Mesenteric fat pad (tissue), 1 donor: ENCODE data around the gene CFD. TPM values are rescaled to one million over a fixed set of nuclear protein-coding genes. Genes with fewer than 3 reads are reported as not detected.

Experiments used
- DNase-seq: peaks from one replicate; pipeline ENCODE4 v3.0.0-alpha.2; 2020; ENCODE audit warnings: low spot score
- microRNA-seq: library from miRNA; unstranded; fragments of <30 nt; microRNA quantifications from one replicate; pipeline ENCODE4 v1.2.0, GENCODE V29; 2020; ENCODE audit warnings: borderline number of aligned reads
- total RNA-seq: library from RNA; stranded (reverse); fragmentation: NEBNext Ultra II Directional; extraction: Animal tissue kit (Norgen Biotek cat#: 25700); gene quantifications from one replicate; pipeline ENCODE4 v1.2.1, GENCODE V29; 2021
- donor health status: DM: yes; HTN: yes; CAD: no.

Gene CFD
- total RNA-seq, 1 donor from 2014 or later = 1,010 TPM

GRCh38 chr19:903266-903797, 43.9 kb downstream of the CFD start:
- no peak for DNase-seq

GRCh38 chr19:904545-904944, 45.1 kb downstream of the CFD start:
- DNase-seq = no peak

- no peak for DNase-seq
Observed at GRCh38 chr19:906480-906879, 47.0 kb downstream of the CFD start.

- no peak for DNase-seq
Observed at GRCh38 chr19:907183-907853, 47.9 kb downstream of the CFD start.

GRCh38 chr19:911197-912033, 52.0 kb downstream of the CFD start:
- no peak for DNase-seq

GRCh38 chr19:912181-913079, 53.0 kb downstream of the CFD start:
- DNase-seq = no peak

Small RNAs within 50 kb of the gene (microRNA-seq; reads per million reads assigned to microRNA genes)
- gene MIR3187 = not detected

Other genes starting within 250 kb of the CFD start
- gene POLRMT, start 226.1 kb upstream of the CFD start, total RNA-seq = 36.9 TPM
- gene FGF22, start 219.8 kb upstream of the CFD start, total RNA-seq = 0.22 TPM
- gene RNF126, start 196.4 kb upstream of the CFD start, total RNA-seq = 37.3 TPM
- gene FSTL3, start 183.3 kb upstream of the CFD start, total RNA-seq = 193 TPM
- gene PRSS57, start 164.2 kb upstream of the CFD start, total RNA-seq = not detected
- 212 TPM for gene PALM, start 150.7 kb upstream of the CFD start, total RNA-seq
- gene MISP, start 108.6 kb upstream of the CFD start, total RNA-seq = 0.67 TPM
- 236 TPM for gene PTBP1, start 62.2 kb upstream of the CFD start, total RNA-seq
- gene PLPPR3, start 37.7 kb upstream of the CFD start, total RNA-seq = not detected
- 0.39 TPM for gene AZU1, start 31.8 kb upstream of the CFD start, total RNA-seq
- 0.32 TPM for gene PRTN3, start 18.7 kb upstream of the CFD start, total RNA-seq
- 1.3 TPM for gene ELANE, start 7.4 kb upstream of the CFD start, total RNA-seq
- gene MED16, start 33.5 kb downstream of the CFD start, total RNA-seq = 28.8 TPM
- not detected for gene RNU6-9, start 33.8 kb downstream of the CFD start, total RNA-seq
- gene R3HDM4, start 53.6 kb downstream of the CFD start, total RNA-seq = 48.2 TPM
- not detected for gene KISS1R, start 57.7 kb downstream of the CFD start, total RNA-seq
- 19.5 TPM for gene ARID3A, start 66.4 kb downstream of the CFD start, total RNA-seq
- 20.6 TPM for gene WDR18, start 124.7 kb downstream of the CFD start, total RNA-seq
- gene GRIN3B, start 140.8 kb downstream of the CFD start, total RNA-seq = 0.16 TPM
- gene TMEM259, start 161.5 kb downstream of the CFD start, total RNA-seq = 143 TPM
- not detected for gene RNU6-2, start 161.9 kb downstream of the CFD start, total RNA-seq
- 124 TPM for gene CNN2, start 166.9 kb downstream of the CFD start, total RNA-seq
- 19.9 TPM for gene ABCA7, start 180.4 kb downstream of the CFD start, total RNA-seq
- 25.5 TPM for gene ARHGAP45, start 207.5 kb downstream of the CFD start, total RNA-seq
- gene POLR2E, start 235.7 kb downstream of the CFD start, total RNA-seq = 205 TPM
- 920 TPM for gene GPX4, start 244.3 kb downstream of the CFD start, total RNA-seq